Stimulated activated CD4-positive, alpha-beta T cell treated with anti-CD3 and anti-CD28 coated beads, Interleukin-4, amount 100 ng/mL, for 24 hours (primary cell): ENCODE measurements around the gene TNFAIP8L1.

Experiments used
- DNase-seq: peaks from one replicate; pipeline ENCODE4 v3.0.0-alpha.2; 2020

TNFAIP8L1 gene

DNA sequence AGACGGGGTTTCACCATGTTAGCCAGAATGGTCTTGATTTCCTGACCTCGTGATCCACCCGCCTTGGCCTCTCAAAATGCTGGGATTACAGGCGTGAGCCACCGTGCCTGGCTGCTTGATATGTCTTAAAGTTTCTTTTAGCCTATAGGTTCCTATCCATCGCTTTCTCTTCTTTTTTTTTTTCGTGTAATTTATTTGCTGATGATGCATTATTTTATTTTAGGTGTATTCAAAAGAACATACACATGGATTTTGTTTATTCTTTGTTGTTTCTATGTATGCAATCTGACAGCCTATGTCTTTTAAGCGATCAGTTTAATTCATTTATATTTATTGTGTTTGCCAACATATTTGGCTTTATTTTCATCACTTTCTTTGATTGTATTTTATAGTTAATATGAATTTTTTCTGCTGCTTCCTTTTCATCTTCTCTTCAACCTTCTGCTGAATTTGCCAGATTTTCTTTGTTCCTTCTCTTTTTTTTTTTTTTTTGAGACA is 26.0 kb upstream of the TNFAIP8L1 start:
- DNase-seq: no peak

DNA sequence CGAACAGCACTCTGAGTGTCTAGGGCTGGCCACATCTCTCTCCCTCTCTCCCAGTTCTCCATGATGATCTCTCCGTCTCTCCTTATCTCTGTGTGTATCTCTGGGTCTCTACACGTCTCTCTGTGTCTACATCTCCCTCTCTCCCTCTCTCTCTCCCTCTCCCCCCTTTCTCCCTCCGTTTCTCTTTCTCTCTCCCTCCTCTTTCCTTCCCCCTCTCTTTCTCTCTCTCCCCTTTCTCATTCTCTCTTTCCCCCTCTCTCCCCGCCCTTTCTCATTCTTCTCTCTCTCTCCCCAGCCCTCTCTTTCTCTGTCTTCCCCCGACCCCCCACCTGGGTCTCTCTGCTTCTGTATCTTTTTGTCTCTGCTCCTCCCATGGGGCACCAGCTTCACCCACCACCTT is 21.3 kb upstream of the TNFAIP8L1 start:
- no peak for DNase-seq

- no peak for DNase-seq
These were observed 19.5 kb upstream of the TNFAIP8L1 start for GRCh38 chr19:4619668-4620294.

GRCh38 chr19:4620675-4621074 is 18.6 kb upstream of the TNFAIP8L1 start:
- no peak for DNase-seq

DNA sequence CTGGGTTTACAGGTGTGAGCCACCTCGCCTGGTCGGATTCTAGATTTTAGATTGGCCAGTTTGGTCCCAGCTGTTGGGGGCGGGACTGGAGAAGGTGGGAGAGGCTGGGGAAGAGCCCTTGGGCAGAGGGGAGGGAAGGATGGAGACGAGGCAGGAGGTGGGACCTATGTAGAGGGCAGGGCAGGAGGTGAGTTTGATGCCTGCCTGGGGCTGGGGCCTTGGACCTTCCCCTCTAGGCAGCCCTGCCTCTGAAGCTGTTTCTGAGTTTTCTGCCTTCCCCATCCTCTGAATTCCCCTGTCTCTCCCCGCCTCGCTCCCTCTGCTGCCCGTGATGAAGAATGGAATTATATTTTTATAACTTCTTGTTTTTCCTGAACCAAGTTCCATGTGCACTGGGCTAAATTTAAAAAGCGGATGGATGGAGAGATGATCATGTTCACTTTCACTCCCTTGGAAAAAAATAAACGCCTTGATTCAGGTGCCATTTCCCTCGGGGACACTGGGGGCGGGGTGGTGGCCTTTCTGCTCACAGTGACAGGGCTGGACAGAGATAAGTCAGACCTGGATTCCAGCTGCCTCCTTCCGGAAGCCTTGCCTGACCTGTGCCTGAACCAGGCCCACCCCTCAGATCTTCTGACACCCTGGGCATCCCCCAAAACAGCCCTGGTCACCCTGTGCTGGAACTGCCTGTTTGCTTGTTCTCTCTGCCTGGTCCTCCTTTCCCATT is 16.5 kb upstream of the TNFAIP8L1 start:
- DNase-seq: no peak

DNA sequence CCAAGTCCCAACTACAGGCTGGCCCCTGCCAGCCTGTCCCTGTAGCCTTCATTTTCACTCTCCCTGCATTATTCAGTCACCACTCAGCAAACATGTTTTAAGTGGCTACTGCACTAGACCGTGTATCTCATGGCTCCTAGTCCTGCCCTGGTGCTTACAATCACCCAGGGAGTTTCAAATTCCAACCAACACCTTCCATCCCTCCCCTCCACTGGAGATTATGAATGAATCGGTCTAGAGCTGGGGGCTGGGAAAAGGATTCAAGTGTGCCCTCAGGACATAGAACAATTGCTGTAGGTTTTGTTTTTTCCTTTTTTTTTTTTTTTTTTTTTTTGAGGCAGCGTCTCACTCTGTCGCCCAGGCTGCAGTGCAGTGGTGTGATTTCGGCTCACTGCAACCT is 15.0 kb upstream of the TNFAIP8L1 start:
- DNase-seq: no peak

DNA sequence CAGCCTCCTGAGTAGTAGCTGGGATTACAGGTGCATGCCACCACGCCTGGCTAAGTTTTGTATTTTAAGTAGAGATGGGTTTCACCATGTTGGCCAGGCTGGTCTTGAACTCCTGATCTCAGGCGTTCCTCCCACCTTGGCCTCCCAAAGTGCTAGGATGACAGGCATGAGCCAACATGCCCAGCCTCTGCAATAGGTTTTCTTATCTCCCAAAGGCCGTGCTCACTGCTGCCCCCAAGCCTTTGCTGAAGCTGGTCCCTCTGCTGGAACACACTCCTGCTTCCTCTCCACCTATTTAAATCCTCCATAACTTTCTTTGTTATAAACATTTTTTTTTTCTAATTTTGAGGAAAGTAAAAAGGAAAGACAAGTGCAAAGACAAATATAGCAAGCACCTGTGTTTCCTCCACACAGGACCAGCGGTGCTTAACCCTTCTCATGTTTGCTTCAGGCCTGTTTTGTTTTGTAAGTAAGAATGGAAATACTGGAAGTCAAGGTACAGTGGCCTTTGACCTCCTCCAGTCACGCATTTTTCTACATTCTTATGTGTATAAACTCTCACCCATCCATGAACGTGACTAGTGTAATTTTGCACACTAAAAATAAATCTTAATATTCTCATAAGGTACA is 14.5 kb upstream of the TNFAIP8L1 start:
- no peak for DNase-seq

DNA sequence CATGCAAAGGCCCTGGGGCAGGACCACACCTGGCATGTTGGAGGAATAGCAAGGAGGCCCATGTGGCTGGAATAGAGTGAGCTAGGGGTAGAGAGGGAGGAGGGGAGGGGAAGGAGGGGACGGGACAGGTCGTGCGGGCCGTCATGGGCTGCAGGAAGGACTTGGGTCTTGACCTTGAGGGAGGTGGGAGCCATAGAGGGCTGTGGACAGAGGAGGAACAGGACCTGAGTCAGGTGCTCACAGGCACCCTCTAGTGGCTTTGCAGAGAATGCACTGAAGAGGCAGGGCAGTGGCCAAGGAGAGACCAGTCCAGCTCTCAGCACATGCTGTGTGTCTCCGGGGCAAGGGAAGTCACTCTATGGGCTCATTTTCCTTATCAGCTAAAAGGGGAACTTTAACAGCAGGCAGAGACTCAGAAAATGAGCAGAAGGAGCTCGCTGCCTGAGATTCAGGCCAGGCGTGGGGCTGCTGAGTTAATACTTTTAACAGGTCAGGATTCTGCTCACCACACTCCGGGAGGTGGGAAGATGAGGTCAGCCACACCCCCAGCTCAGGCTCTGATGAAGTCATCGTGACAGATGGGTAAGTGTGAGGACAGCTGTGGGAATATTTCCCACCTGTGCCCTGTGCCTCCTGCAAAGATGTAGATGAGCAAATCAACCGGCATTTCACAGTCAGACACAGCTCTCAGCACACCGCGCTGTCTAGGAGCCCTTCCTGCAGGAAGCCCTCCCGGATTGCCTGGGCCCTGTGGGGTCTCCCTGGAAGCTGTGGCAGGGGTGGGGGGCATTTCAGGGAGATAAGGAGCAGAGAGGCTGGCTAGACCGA is 6.0 kb upstream of the TNFAIP8L1 start:
- DNase-seq: peak; percentile 47

GRCh38 chr19:4635754-4636116 is 3.6 kb upstream of the TNFAIP8L1 start:
- no peak for DNase-seq

GRCh38 chr19:4636151-4636717 is 3.1 kb upstream of the TNFAIP8L1 start:
- DNase-seq: peak; percentile 77

- no peak for DNase-seq
These were observed 2.6 kb upstream of the TNFAIP8L1 start for GRCh38 chr19:4636761-4637160.

DNA sequence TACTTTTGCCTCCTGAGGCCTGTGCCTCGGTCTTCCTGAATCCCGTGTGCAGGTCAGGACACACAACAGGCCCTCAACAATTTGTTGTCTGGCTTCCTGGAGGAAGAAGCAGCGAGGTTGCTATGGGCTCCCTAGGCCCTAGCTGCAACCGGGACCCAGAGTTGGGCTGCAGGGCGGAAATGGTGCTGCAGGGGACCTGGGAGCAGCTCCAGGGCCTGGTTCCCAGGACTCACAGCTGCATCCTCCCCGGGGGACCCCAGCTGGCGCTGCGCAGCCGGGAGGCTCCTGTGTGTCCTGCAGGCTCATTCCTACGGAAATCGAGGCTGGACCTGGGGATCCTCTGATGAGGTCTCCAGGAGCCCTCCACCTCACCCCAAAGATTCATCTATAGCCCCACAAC is 999 bp upstream of the TNFAIP8L1 start:
- no peak for DNase-seq

GRCh38 chr19:4639531-4640246 is 373 bp downstream of the TNFAIP8L1 start:
- DNase-seq: no peak

DNA sequence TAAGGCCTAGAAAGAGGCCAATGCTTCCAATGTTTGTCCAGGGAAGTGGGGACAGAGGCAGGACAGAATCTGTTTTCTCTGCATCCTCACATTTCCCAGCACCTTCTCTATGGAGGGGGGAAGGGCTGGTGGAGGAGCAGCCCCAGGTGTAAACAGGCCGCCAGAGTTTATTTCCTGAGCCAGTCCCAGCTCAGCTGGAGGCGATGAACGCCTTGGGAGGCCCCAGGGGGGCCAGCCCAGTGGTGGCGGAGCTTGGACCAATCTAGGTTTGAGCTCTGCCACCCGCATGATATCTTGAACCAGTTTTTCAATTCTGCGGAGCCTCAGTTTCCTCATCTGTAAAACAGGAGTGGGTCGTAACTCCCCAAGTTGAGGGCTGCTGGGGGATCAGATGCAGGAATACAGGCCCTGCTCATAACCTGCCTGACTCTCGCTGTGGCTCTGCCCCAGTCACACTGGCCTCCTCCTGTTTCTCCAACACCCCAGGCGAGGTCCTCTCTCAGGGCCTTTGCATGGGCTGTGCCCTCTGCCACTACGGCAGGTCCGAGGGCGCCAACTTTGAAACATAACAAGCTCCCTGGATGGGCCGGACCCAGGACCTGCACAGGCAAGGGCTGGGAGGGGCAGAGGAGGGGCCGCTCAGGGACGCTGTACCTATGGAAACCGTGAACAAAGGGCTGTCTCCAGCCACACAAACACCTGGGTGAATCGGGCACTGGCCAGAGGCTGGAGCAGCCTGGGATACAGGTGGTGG is 1.1 kb downstream of the TNFAIP8L1 start:
- no peak for DNase-seq

DNA sequence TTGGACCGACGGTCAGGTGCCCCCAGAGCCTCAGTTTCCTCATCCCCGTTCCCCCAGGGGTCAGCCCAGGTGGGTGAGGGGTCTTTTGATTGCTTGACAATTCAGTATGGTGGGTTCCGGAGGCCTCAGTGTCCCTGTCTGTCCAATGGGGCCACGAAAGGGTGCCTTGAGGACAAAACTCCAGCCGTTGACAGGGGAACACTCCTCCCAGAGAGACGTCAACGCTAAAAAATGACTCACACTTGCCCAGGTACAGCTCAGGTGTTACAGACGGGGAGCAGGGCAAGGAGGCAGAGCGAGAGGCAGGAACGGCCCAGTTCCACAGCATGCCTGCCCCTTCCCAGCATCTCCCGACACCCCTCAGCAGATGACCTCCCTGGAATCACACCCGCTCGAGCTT is 1.8 kb downstream of the TNFAIP8L1 start:
- DNase-seq: no peak

GRCh38 chr19:4642625-4643024 is 3.3 kb downstream of the TNFAIP8L1 start:
- DNase-seq: no peak

- DNase-seq: no peak
These were observed 6.4 kb downstream of the TNFAIP8L1 start for GRCh38 chr19:4645718-4646117.

GRCh38 chr19:4647676-4648644 is 8.6 kb downstream of the TNFAIP8L1 start:
- no peak for DNase-seq

GRCh38 chr19:4649392-4650047 is 10.2 kb downstream of the TNFAIP8L1 start:
- no peak for DNase-seq

GRCh38 chr19:4650159-4650558 is 10.8 kb downstream of the TNFAIP8L1 start:
- no peak for DNase-seq
